ENCODE data around the gene CASP9.
"Not testable (repeated sequence)": the region's sequence is repeated elsewhere in the genome, so short reads cannot be mapped to it uniquely, and the experiment has no call there.

Gene CASP9

GRCh38 chr1:15525050-15526020 is 1.3 kb upstream of the CASP9 start:
- DNase-seq = no peak

GRCh38 chr1:15524283-15525049 is 451 bp upstream of the CASP9 start:
- DNase-seq = peak; percentile 92

DNA sequence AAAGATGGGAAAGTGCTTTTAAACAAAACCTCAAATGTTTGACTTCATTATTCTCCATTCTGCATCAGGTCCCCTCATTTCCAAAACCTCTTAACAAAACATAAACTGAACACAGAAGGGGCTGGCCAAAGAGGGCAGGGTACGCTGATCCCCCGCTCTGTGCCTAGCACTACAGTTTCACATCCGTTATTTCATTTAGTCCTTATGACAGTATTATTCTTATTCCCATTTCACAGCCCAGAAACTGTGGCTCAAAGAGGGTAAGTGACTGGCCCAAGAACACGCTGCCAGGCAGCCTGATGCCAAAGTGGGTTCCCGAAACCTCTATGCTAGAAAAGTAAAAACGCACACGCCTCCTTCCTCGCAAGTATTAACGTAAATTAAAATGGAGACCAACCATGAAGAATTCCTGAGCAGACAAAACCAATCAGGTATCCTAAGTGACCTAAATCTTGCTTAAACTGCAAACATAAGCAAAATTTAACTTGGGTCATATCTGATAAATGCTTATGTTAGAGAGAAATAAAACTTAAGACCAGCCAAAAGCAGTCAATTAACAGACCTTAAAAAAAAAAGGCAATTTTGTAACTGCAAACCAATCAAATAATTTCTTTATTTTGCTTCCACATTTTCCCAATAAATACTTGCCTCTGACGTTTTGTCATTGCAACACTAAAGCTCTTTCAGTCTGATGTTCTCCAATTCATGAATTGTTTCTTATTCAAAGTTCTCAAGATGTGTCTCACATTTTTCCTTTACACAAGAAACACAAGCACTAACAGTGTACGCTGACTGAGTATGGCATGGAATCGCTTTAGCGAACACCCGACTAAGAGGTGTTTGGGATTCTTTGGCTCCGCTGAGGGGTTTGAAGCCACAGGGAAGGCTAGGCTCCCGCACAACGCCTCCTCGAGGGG is 653 bp downstream of the CASP9 start:
- DNase-seq = no peak

DNA sequence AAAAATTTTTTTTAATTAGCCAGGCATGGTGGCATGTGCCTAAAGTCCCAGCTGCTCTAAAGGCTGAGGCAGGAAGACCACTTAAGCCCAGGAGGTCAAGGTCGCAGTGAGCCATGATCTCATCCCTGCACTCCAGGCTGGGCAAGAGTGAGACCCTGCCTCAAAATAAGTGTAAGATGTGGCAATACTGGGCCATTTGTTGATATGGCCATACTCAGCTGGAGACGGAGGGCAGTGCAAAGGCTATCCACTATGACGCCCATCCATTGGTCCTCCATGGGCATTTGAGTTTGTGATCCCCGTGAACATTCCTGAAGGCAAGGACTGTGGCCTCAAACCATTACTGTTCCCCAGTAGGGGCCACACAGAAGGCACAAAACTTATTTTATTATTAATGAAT is 1.5 kb downstream of the CASP9 start:
- DNase-seq = no peak

- not testable (repeated sequence) for DNase-seq
Observed at GRCh38 chr1:15521206-15521906, 2.7 kb downstream of the CASP9 start.

DNA sequence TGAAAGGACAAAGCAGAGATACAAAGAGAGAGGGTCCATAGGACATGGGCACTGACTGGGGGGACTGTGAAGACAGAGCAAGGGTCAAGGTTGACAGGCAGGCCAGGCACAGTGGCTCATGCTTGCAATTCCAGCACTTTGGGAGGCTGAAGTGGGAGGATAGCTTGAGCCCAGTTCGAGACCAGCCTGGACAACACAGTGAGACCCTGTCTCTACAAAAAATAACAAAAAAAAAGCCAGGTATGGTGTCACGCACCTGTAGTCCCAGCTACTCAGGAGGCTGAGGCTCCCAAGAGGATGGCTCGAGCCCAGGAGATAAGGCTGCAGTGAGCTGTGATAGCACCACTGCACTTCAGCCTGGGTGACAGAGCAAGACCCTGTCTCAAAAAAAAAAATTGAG is 4.4 kb downstream of the CASP9 start:
- DNase-seq = no peak

DNA sequence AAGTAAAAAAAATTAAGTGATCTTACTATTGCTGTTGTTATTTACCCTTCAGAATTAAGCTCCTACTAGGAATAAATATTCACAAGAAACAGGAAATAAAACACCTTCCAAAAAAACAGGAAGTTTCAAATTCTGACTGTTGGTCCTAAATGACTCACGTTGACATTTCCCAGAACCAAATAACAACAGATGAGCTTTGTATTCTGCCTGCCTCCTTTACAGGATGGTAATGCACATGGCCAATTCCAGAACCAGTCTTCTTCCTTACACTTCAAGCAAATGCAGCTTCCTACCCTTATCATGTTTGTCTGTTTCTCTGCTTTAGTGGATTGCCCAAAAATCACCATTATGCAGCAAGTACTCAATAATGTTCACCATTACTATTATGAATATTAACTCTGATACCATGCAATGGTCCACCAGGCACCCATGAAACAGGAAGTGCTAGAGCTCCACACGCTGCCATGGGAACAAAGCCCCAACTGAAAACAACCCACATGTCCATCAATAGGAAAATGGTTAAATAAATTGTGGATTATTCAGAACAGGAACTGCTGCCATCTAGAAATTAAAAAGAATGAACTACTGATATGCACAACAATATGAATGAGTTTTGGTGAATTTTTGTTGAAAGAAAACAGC is 8.9 kb downstream of the CASP9 start:
- DNase-seq = no peak

DNA sequence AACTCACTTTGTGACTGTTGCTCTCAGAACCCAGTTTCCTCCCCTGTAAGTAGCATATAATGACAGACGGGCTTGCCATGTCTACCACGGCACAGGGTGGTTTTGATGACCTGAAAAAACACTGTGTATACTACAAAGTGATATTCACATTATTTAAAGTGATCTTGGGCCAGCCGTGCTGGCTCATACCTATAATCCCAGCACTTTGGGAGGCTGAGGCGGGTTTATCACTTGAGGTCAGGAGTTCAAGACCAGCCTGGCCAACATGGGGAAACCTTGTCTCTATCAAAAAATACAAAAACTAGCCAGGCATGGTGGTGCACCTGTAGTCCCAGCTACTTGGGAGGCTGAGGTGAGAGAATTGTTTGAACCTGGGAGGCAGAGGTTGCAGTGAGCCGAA is 9.5 kb downstream of the CASP9 start:
- DNase-seq = not testable (repeated sequence)

GRCh38 chr1:15513919-15514318 is 10.1 kb downstream of the CASP9 start:
- no peak for DNase-seq

DNA sequence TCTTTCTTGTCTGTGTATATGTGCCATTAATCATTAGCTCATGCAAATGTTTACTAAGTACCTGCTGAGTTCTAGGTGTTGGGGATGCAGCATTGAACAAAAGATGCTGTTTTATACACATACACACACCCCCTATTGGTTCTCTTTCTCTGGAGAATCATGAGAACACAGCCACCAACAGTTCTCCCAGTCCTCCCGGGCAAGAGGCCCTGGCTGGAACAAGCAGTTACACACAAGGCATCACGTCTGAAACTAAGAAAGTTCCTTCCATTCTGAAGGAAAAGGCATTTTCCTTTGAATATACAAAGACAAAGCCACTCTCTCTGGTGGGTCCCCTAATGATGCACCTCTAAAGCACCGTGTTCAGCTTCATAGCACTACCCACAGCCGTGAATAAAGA is 10.8 kb downstream of the CASP9 start:
- no peak for DNase-seq

DNA sequence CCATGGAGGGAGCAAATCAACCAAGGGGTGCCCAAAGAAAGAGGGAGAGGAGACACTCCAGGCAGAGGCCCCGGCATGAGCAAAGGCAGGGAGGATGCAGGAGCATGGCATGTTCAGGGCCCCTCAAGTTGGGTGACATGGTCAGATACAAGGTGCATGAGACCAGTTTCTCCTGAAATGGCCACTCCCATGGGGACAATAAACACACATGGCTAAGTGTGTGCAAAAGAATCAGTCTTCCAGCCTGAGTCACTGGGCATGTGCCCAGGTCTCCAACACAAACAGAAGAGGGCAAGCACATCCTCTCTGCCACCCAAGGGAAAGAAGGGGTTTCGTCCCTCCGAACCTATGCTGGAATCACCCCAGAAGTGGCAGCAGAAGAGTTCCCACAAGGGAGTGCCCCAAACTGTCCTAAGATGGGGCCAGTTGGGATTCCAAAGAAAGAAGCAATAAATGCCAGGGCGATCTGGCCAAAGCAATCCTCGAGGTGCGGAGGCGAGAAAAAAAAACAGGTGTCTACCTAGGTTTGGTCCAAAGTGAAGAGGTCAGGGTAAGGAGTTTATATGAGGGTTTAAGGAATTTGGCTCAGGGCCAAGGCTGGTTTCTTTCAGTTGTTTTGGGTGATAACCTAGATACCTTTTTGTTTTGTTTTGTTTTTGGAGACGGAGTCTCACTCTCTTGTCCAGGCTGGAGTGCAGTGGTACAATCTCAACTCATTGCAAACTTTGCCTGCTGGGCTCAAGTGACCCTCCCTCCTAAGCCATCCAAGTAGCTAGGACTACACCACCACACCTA is 13.2 kb downstream of the CASP9 start:
- DNase-seq = no peak

- DNase-seq = no peak
Observed at GRCh38 chr1:15509586-15509985, 14.4 kb downstream of the CASP9 start.

DNA sequence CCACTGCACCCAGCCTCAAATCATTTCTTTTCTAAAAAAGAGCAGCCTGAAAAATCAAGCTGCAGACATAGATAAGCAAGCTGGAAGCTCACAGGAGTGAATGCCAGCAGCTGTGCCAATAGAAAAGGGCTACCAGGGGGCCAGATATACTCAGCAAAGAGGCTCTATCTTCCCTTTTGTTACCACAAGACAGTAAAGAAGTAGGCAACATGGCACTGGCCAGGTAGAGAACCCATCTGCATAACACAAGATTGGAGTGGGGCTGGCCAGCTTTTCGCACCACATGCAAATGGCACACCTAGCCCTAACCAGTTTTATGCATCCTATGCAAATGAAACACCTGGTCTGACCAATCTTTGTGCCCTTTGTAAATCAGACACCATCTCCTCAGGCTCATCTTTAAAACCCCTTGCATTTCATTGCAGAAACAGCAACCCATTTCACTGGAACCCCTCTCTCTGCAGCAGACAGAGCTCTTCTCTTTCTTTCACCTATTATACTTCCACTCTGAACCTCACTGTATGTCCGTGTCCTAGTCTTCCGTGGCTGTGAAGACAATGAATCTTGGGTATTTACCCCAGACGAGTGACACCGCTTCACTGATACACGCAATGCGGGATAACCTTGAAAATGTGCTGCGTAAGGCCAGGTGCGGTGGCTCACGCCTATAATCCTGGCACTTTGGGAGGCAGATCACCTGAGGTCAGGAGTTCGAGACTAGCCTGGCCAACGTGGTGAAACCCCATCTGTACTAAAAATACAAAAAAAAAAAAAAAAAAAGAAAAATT is 15.1 kb downstream of the CASP9 start:
- no peak for DNase-seq

DNA sequence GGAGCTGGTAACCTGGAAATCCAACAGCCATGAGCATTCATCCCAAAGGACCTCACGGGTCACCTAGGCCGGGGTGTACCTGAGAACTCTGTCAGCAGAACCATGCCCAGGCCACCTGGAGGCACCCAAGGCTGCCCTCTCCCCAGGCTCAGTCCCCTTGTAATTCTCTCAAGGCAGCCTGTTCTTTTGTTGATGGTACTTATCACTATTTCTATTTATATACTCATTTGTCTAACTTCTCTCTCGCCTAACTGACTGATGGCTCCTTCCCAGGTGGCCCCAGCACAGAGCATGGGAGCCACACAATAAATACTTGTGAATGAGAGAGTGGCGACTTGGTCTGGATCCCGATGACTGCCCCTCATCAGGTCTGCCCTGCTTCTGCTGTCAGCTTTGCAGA is 16.7 kb downstream of the CASP9 start:
- no peak for DNase-seq

DNA sequence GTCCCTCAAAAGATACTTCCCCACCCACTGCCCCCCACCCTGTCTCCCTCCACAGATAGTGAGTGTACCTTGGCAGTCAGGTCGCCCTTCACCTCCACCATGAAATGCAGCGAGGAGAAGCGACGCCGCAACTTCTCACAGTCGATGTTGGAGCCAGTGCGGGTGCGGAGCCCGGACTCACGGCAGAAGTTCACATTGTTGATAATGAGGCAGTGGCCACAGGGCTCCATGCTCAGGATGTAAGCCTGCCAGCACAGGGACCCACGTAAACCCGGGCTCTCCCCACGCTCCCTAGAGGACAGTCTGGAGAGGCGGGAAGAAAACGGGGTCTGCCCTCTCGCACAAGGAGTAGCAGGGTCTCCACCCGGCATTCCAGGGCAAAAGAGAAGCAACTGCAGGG is 17.2 kb downstream of the CASP9 start:
- no peak for DNase-seq

GRCh38 chr1:15504436-15504835 is 19.6 kb downstream of the CASP9 start:
- DNase-seq = no peak

GRCh38 chr1:15501208-15502032 is 22.6 kb downstream of the CASP9 start:
- no peak for DNase-seq

DNA sequence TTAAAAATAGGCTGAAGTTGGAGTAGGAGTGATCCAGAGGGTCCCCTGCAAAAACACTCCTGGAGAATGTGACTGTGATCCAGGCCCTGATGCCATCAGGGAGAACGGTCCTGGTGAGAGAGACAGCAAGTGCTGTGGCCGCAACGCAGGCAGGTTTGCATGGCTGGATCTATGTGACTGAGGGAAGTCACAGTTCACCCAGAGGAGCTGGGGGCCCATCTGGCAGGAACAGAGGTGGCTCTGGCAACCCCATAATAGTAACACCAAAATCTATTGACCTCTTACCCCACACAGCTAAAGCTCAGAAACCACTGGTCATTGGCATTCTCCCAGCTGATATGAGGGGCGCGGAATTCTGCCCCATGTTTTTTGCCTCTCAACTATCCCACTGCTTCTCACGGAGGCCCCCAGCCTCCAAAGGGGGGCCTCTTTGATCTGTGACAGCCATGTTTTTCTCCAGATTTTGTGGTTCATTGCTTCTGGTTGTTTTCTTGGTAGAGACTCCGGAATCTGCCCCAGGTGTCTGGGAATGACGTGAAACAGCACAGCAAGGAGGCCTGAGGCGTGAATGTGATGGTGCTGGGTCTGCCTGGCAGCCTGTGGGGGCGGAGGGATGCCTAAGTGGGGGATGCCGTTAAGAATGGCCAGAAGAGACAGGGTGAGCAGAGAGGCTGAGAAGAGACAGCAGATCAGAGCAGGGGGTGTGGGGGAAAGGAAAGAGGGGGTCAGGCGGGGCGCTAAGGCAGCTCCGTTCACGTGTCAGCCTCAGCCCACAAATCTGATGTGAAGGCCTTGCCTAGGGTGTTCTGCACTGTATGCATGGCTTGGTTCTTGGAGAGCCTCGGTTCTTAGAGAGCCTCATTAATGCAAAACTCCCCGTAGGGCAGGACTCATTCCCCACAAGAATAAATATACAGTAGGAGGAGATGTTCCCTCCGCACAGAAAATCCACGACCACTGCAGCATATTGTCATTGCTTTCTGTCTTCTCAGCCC is 23.5 kb downstream of the CASP9 start:
- no peak for DNase-seq

Data from NCI-H187 treated with DMSO at 0.1 percent for 48 hours (cell line).